Thyroid gland (tissue), 4 donors: ENCODE results near the gene WARS2.

Experiments
- POLR2A ChIP-seq, 2 donors: fragments of 450-650 bp; IDR thresholded peaks; one replicate each; pipeline ENCODE4 v1.6.1; 2017; ENCODE audit warnings: antibody characterized with exemption in 2 of 2, mild to moderate bottlenecking in 2 of 2, moderate library complexity in 1 of 2
- TF ChIP-seq, protein P1 (sequence below), 6 experiments: fragments of 200-600 bp in 3 of 6; fragments of 450-650 bp in 3 of 6; sonication (generic) in 3 of 6; IDR thresholded peaks; one replicate each; pipeline ENCODE4 v1.5.1; 2016 to 2019; ENCODE audit warnings: antibody characterized with exemption in 6 of 6, mild to moderate bottlenecking in 2 of 6, inconsistent platforms in 1 of 6, moderate library complexity in 1 of 6

DNA sequence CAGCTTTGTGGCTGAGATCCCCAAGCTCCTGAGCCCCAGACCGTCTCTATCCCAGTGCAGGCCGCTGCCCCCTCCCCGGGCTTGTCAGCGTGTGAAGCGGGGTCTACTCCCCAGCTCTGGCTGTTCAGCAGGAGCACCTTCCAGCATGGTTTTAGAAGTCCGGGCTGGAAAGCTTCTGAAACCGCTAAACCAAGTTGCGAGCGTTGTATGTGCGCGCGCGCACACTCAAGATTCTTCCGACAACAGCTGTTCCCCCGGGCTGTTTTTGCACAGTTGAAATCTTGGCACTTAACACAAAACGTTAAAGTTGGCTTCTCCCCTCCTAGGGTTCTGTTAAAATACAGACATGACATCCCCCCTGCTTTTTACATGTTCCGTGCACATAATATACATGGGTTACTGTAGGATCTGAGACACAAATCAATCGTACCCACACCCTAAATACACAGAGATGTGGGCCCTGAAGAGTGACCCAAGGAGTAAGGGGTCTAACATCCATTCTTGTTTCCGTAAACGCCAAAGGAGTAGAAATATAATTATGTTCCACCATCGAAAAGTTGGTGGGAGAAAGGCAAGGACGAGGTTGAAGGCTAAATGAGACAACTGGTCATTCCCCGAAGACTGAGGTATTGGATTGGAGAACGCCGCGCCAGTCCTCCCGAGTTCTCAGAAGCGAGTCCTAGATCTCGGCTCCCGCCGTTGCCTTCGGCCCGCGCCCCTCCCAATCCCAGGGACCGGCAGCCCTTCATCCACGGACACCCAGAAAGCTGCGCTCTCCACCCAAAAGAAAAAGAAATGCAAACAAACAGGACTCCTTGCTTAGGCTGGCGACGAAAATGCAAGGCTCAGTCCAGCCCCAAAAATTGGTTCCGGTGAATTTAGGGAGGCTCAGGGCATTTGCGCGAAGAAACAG, 153.6 kb downstream of the WARS2 start:
- TF ChIP-seq, protein P1, sequence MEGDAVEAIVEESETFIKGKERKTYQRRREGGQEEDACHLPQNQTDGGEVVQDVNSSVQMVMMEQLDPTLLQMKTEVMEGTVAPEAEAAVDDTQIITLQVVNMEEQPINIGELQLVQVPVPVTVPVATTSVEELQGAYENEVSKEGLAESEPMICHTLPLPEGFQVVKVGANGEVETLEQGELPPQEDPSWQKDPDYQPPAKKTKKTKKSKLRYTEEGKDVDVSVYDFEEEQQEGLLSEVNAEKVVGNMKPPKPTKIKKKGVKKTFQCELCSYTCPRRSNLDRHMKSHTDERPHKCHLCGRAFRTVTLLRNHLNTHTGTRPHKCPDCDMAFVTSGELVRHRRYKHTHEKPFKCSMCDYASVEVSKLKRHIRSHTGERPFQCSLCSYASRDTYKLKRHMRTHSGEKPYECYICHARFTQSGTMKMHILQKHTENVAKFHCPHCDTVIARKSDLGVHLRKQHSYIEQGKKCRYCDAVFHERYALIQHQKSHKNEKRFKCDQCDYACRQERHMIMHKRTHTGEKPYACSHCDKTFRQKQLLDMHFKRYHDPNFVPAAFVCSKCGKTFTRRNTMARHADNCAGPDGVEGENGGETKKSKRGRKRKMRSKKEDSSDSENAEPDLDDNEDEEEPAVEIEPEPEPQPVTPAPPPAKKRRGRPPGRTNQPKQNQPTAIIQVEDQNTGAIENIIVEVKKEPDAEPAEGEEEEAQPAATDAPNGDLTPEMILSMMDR (IDR thresholded peaks at IDR 0.05): no peak
- no peak for TF ChIP-seq POLR2A (IDR thresholded peaks at IDR 0.05)
